Endothelial cell of umbilical vein (primary cell): Measurements from ENCODE around the gene PLCB4. TPM values are rescaled to one million over a fixed set of nuclear protein-coding genes. Genes with fewer than 3 reads are reported as not detected.

Experiments used
- BruUV-seq: library from RNA; stranded (reverse); fragments of 400-500 nt; replicated peaks from 2 replicates; lab custom pipeline; 2021; lab: Mats Ljungman, UMichigan
- CTCF ChIA-PET: fragments of 300-600, 350-600 bp; sonication (Branson Sonifier 250); formaldehyde crosslinking; loops from one replicate; lab custom pipeline; 2021; ENCODE audit warnings: antibody characterized with exemption, inconsistent platforms; lab: Charles Lee
- POLR2A ChIA-PET: fragments of 300-600, 350-600 bp; sonication (Branson Sonifier 250); formaldehyde crosslinking; loops from one replicate; lab custom pipeline; 2021; ENCODE audit warnings: antibody characterized with exemption, inconsistent platforms; lab: Charles Lee
- DNase-seq: peaks from one replicate; pipeline ENCODE4 v3.0.0-alpha.2; 2011; ENCODE audit warnings: low read depth, low spot score
- FAIRE-seq: peaks from 2 replicates; lab custom pipeline; 2011; peaks lifted over from hg19 to GRCh38; lab: Jason Lieb, UNC
- H2AFZ ChIP-seq: 2 replicates; pipeline ENCODE4 v1.6.0; 2012; ENCODE audit warnings: low read depth, low read length, control low read depth, inconsistent platforms
- H3K27ac ChIP-seq: 2 replicates; pipeline ENCODE4 v1.5.1; 2011; ENCODE audit warnings: low read depth, mild to moderate bottlenecking, control low read depth, low read length, moderate library complexity; ENCODE audit not compliant: insufficient read depth
- H3K27me3 ChIP-seq, 2 experiments: 2 replicates each; pipeline versions ENCODE4 v1.6.0 to v1.6.1; 2011; ENCODE audit warnings: low read length in 2 of 2, mixed read lengths in 1 of 2; ENCODE audit not compliant: control insufficient read depth in 2 of 2, insufficient read depth in 2 of 2
- H3K36me3 ChIP-seq, 2 experiments: 2 replicates in 1 of 2; 3 replicates in 1 of 2; pipeline ENCODE4 v1.5.1; 2011; ENCODE audit warnings: low read length in 2 of 2, mild to moderate bottlenecking in 1 of 2, moderate library complexity in 1 of 2; ENCODE audit not compliant: control insufficient read depth in 2 of 2, insufficient read depth in 2 of 2; ENCODE audit errors: extremely low read depth in 1 of 2
- H3K4me1 ChIP-seq: 3 replicates; pipeline ENCODE4 v1.5.1; 2011; ENCODE audit warnings: mild to moderate bottlenecking, low read length; ENCODE audit not compliant: control insufficient read depth, insufficient read depth; ENCODE audit errors: extremely low read depth
- H3K4me2 ChIP-seq: 2 replicates; pipeline ENCODE4 v1.6.1; 2011; ENCODE audit warnings: low read length, control low read depth, mixed read lengths; ENCODE audit not compliant: insufficient read depth
- H3K4me3 ChIP-seq, 3 experiments: fragments of 200-600 bp in 1 of 3; sonication (generic), shearing (Covaris generic) in 1 of 3; replicated peaks in 1 of 3; 2 replicates each; pipeline ENCODE4 v1.5.1; 2011 to 2016; ENCODE audit warnings: control low read depth in 3 of 3, low read length in 3 of 3, mild to moderate bottlenecking in 2 of 3, inconsistent platforms in 1 of 3, low read depth in 1 of 3, moderate library complexity in 1 of 3; ENCODE audit not compliant: insufficient read depth in 1 of 3
- H3K79me2 ChIP-seq: 2 replicates; pipeline ENCODE4 v1.6.0; 2012; ENCODE audit warnings: low read length, inconsistent platforms; ENCODE audit not compliant: control insufficient read depth, insufficient read depth
- H3K9ac ChIP-seq: replicated peaks from 2 replicates; pipeline ENCODE3; 2011; ENCODE audit warnings: low read length, control low read depth; ENCODE audit not compliant: insufficient read depth; ENCODE audit errors: extremely low read depth
- H3K9me1 ChIP-seq: replicated peaks from 3 replicates; pipeline ENCODE4 v1.6.0; 2011; ENCODE audit warnings: mild to moderate bottlenecking, low read length; ENCODE audit not compliant: control insufficient read depth, insufficient read depth; ENCODE audit errors: extremely low read depth
- H3K9me3 ChIP-seq: replicated peaks from 2 replicates; pipeline ENCODE4 v1.5.1; 2012; ENCODE audit warnings: low read length, inconsistent platforms; ENCODE audit not compliant: control insufficient read depth, insufficient read depth
- H4K20me1 ChIP-seq: replicated peaks from 2 replicates; pipeline ENCODE3; 2011; ENCODE audit warnings: mild to moderate bottlenecking, low read length; ENCODE audit not compliant: control insufficient read depth, insufficient read depth; ENCODE audit errors: extremely low read depth
- CTCF ChIP-seq, 2 donors: IDR thresholded peaks; 1 replicate in 1 of 2; 2 replicates in 1 of 2; pipeline ENCODE4 v1.5.1; 2011; ENCODE audit warnings: low read length in 2 of 2, mild to moderate bottlenecking in 2 of 2, moderate library complexity in 2 of 2, control low read depth in 1 of 2, inconsistent platforms in 1 of 2, low read depth in 1 of 2; ENCODE audit not compliant: insufficient read depth in 1 of 2; ENCODE audit errors: extremely low read depth in 1 of 2
- EZH2 ChIP-seq: IDR thresholded peaks from 2 replicates; pipeline ENCODE4 v1.6.1; 2012; ENCODE audit warnings: borderline replicate concordance, low read depth, mild to moderate bottlenecking, moderate library complexity, low read length, inconsistent platforms; ENCODE audit not compliant: severe bottlenecking
- FOS ChIP-seq: IDR thresholded peaks from 2 replicates; pipeline ENCODE4 v1.6.1; 2011; ENCODE audit warnings: mild to moderate bottlenecking, low read length, moderate library complexity, borderline replicate concordance; ENCODE audit not compliant: insufficient read depth
- GATA2 ChIP-seq: IDR thresholded peaks from 2 replicates; pipeline ENCODE4 v1.7.0; 2011; ENCODE audit warnings: low read depth, mild to moderate bottlenecking, moderate library complexity, mixed read lengths, low read length; ENCODE audit not compliant: insufficient read length, insufficient read depth
- JUN ChIP-seq: IDR thresholded peaks from 2 replicates; pipeline ENCODE4 v1.6.1; 2011; ENCODE audit warnings: borderline replicate concordance, low read depth; ENCODE audit not compliant: insufficient read length, insufficient read depth
- MAX ChIP-seq: IDR thresholded peaks from 2 replicates; pipeline ENCODE4 v1.6.1; 2011; ENCODE audit not compliant: insufficient read depth, insufficient read length
- MYC ChIP-seq: IDR thresholded peaks from one replicate; pipeline ENCODE4 v1.6.1; 2011; ENCODE audit warnings: mild to moderate bottlenecking, low read depth, low read length
- POLR2A ChIP-seq: IDR thresholded peaks from 2 replicates; pipeline ENCODE4 v1.6.1; 2012; ENCODE audit warnings: low read depth, mild to moderate bottlenecking, control low read depth, low read length
- POLR2AphosphoS5 ChIP-seq: IDR thresholded peaks from 2 replicates; pipeline ENCODE4 v1.6.1; 2012; ENCODE audit warnings: low read depth, mild to moderate bottlenecking, control low read depth, low read length, moderate library complexity; ENCODE audit not compliant: insufficient read depth
- dilution Hi-C: fragments of 300-500 bp; cut with MboI; formaldehyde crosslinking; loops from one replicate; pipeline ENCODE4 v1.15.0; 2019; ENCODE audit warnings: low sequenced_read_pairs; ENCODE audit not compliant: extremely low pct_ligation_motif_present
- intact Hi-C: fragments of 100-400 bp; cut with micrococcal nuclease; formaldehyde crosslinking; loops from one replicate; pipeline ENCODE4 v1.10.0; 2022
- polyA plus RNA-seq, 4 experiments: library from polyadenylated mRNA; depleted of rRNA in 3 of 4; stranded (reverse) in 3 of 4; unstranded in 1 of 4; fragments of >200 nt; gene quantifications; 2 replicates each; pipeline versions ENCODE4 v1.2.1 to v1.2.3, GENCODE V29; 2011 to 2012; ENCODE audit warnings: missing spikeins in 1 of 4
- total RNA-seq: library from RNA; stranded (reverse); gene quantifications from 2 replicates; pipeline ENCODE4 v1.2.3, GENCODE V29; 2021

The PLCB4 gene
- total and polyA plus RNA-seq, 2 donors (not counting 3 experiments of a cell fraction or from before 2014, with no cell fraction given) = 0.37 to 1.7 TPM

- TF ChIP-seq MYC (no peak), JUN (no peak), FOS (no peak), GATA2 (no peak), MAX (no peak), EZH2 (no peak), POLR2A (no peak), CTCF (IDR thresholded peaks at IDR 0.05; ENCODE audit: extremely low read depth in 1 of 2, insufficient read depth in 1 of 2, low read depth in 1 of 2, low read length in 2 of 2) (no peak), POLR2AphosphoS5 (no peak)
- Histone ChIP-seq H3K79me2 (no peaks in the 10 kb centered on the region), H3K9ac (no peak overlapping the region), H3K4me2 (no peak overlapping the region), H3K36me3 (no peaks in the 10 kb centered on the region), H4K20me1 (no peaks in the 10 kb centered on the region), H2AFZ (no peak overlapping the region), H3K4me1 (no peaks in the 10 kb centered on the region), H3K9me1 (no peaks in the 10 kb centered on the region), H3K27me3 (peaks cover 58 to 85% of the 10 kb centered on the region in 2 experiments), H3K4me3 (no peak overlapping the region), H3K9me3 (no peaks in the 10 kb centered on the region), H3K27ac (no peak overlapping the region)
- ChIA-PET CTCF (no interaction called here), POLR2A (no interaction called here)
- intact Hi-C loops = no loop called here
- DNase-seq (no peak), FAIRE-seq (no peak)
- dilution Hi-C loops = no loop called here
- no TSS peak for BruUV-seq
These were observed 439.4 kb downstream of the PLCB4 start for GRCh38 chr20:9508240-9508661.
